GM12878 (cell line): Measurements from ENCODE around the gene BICRAL. TPM values are rescaled to one million over a fixed set of nuclear protein-coding genes. Genes with fewer than 3 reads are reported as not detected.

Experiments used
- ATAC-seq: fragments of 200-7000 bp; cut with Tn5 transposase; 3 replicates; pipeline ENCODE4 v1.9.1; 2020; ENCODE audit warnings: mild to moderate bottlenecking, moderate library complexity
- BruUV-seq: library from RNA; stranded (reverse); fragments of 400-500 nt; replicated peaks from 2 replicates; lab custom pipeline; 2021; lab: Mats Ljungman, UMichigan
- CTCF ChIA-PET: fragments of 300-600 bp; sonication (Branson Sonifier 250); formaldehyde crosslinking; extraction: SDS; loops from one replicate; lab custom pipeline; 2021; ENCODE audit warnings: inconsistent platforms; lab: Yijun Ruan, JAX
- POLR2A ChIA-PET: fragments of 350-600 bp; formaldehyde crosslinking; extraction: SDS; loops from one replicate; lab custom pipeline; 2021; ENCODE audit warnings: inconsistent platforms; lab: Charles Lee
- RAD21 ChIA-PET: fragments of 300-600 bp; sonication (Branson Sonifier 250); formaldehyde crosslinking; loops from one replicate; lab custom pipeline; 2023; ENCODE audit warnings: antibody characterized with exemption; ENCODE audit not compliant: unreplicated experiment; lab: Charles Lee
- SMC1A ChIA-PET: fragments of 300-600 bp; sonication (Branson Sonifier 250); formaldehyde crosslinking; loops from one replicate; lab custom pipeline; 2023; ENCODE audit not compliant: unreplicated experiment, uncharacterized antibody; lab: Charles Lee
- DNase-seq: peaks from one replicate; pipeline ENCODE4 v3.0.0-alpha.2; 2011; ENCODE audit warnings: low read depth, low spot score
- FAIRE-seq: peaks from 3 replicates; lab custom pipeline; 2011; peaks lifted over from hg19 to GRCh38; lab: Jason Lieb, UNC
- H2AFZ ChIP-seq: 2 replicates; pipeline ENCODE4 v1.6.0; 2011; ENCODE audit warnings: low read depth, low read length, control low read depth; ENCODE audit not compliant: control insufficient read depth
- H3K27ac ChIP-seq: 2 replicates; pipeline ENCODE4 v1.5.1; 2011; ENCODE audit warnings: control low read depth; ENCODE audit not compliant: control insufficient read depth, insufficient read depth
- H3K27me3 ChIP-seq, 2 experiments: replicated peaks in 1 of 2; 2 replicates each; pipeline versions ENCODE4 v1.6.0 to v1.6.1; 2011; ENCODE audit warnings: low read length in 1 of 2; ENCODE audit not compliant: control insufficient read depth in 2 of 2, insufficient read depth in 2 of 2
- H3K36me3 ChIP-seq, 2 experiments: 2 replicates each; pipeline ENCODE4 v1.5.1; 2011; ENCODE audit warnings: low read length in 1 of 2; ENCODE audit not compliant: control insufficient read depth in 2 of 2, insufficient read depth in 2 of 2
- H3K4me1 ChIP-seq: 2 replicates; pipeline ENCODE4 v1.6.1; 2011; ENCODE audit warnings: mild to moderate bottlenecking, low read length, moderate library complexity, mixed read lengths; ENCODE audit not compliant: control insufficient read depth, insufficient read depth
- H3K4me2 ChIP-seq: 2 replicates; pipeline ENCODE4 v1.6.0; 2011; ENCODE audit warnings: control low read depth; ENCODE audit not compliant: control insufficient read depth, insufficient read depth
- H3K4me3 ChIP-seq: fragments of 200-600 bp; sonication (generic); 2 replicates; pipeline ENCODE4 v1.5.1; 2016
- H3K79me2 ChIP-seq: 2 replicates; pipeline ENCODE4 v1.6.0; 2011; ENCODE audit warnings: low read length; ENCODE audit not compliant: control insufficient read depth, insufficient read depth
- H3K9ac ChIP-seq: 2 replicates; pipeline ENCODE4 v1.8.0; 2011; ENCODE audit warnings: low read length, control low read depth, mixed read lengths; ENCODE audit not compliant: control insufficient read depth, insufficient read depth
- H3K9me3 ChIP-seq: replicated peaks from 3 replicates; pipeline ENCODE4 v1.5.1; 2011; ENCODE audit warnings: mild to moderate bottlenecking, low read length; ENCODE audit not compliant: control insufficient read depth, insufficient read depth
- H4K20me1 ChIP-seq: 2 replicates; pipeline ENCODE4 v1.6.0; 2011; ENCODE audit not compliant: control insufficient read depth, insufficient read depth
- DPF2 ChIP-seq: fragments of 450-650 bp; IDR thresholded peaks from 2 replicates; pipeline ENCODE4 v1.6.1; 2017; ENCODE audit warnings: mild to moderate bottlenecking
- ETV6 ChIP-seq, 2 experiments: fragments of 450-650 bp in 1 of 2; IDR thresholded peaks in 1 of 2; conservative IDR thresholded peaks in 1 of 2; 2 replicates each; pipeline ENCODE4 v1.6.1; 2014; ENCODE audit warnings: antibody characterized with exemption in 1 of 2, borderline replicate concordance in 1 of 2, low read depth in 1 of 2, mild to moderate bottlenecking in 1 of 2, moderate library complexity in 1 of 2
- FOS ChIP-seq: IDR thresholded peaks from 3 replicates; pipeline ENCODE4 v1.6.1; 2011; ENCODE audit warnings: borderline replicate concordance; ENCODE audit not compliant: insufficient read length; ENCODE audit errors: extremely low read depth
- KDM1A ChIP-seq: fragments of 200-600 bp; sonication (generic); IDR thresholded peaks from 2 replicates; pipeline ENCODE4 v1.6.1; 2016; ENCODE audit warnings: borderline replicate concordance
- LARP7 ChIP-seq: fragments of 450-650 bp; IDR thresholded peaks from 2 replicates; pipeline ENCODE4 v1.6.1; 2017; ENCODE audit warnings: mild to moderate bottlenecking
- MTA2 ChIP-seq: fragments of 450-650 bp; IDR thresholded peaks from 2 replicates; pipeline ENCODE4 v1.6.1; 2016; ENCODE audit warnings: low read depth, mild to moderate bottlenecking, moderate library complexity
- NFYB ChIP-seq: IDR thresholded peaks from 2 replicates; pipeline ENCODE4 v1.6.1; 2011; ENCODE audit warnings: low read depth, mild to moderate bottlenecking, low read length, improper control_type of control experiment, moderate library complexity; ENCODE audit not compliant: insufficient read depth
- NRF1 ChIP-seq: conservative IDR thresholded peaks from 2 replicates; pipeline ENCODE4 v1.6.1; 2011; ENCODE audit warnings: mild to moderate bottlenecking, low read depth, low read length, improper control_type of control experiment
- POLR2AphosphoS2 ChIP-seq: IDR thresholded peaks from 2 replicates; pipeline ENCODE4 v1.6.1; 2011; ENCODE audit warnings: low read depth, mild to moderate bottlenecking, low read length, improper control_type of control experiment, moderate library complexity
- RB1 ChIP-seq: fragments of 450-650 bp; formaldehyde crosslinking; IDR thresholded peaks from 2 replicates; pipeline ENCODE4 v1.6.1; 2017; ENCODE audit warnings: mild to moderate bottlenecking, borderline replicate concordance
- SMAD1 ChIP-seq: fragments of 450-650 bp; IDR thresholded peaks from 2 replicates; pipeline ENCODE4 v1.6.1; 2018; ENCODE audit warnings: mild to moderate bottlenecking, low read depth; ENCODE audit not compliant: partially characterized antibody
- SMARCA5 ChIP-seq: fragments of 450-650 bp; IDR thresholded peaks from 2 replicates; pipeline ENCODE4 v1.6.1; 2017; ENCODE audit warnings: mild to moderate bottlenecking
- TARDBP ChIP-seq: IDR thresholded peaks from 2 replicates; pipeline ENCODE4 v1.6.1; 2016; ENCODE audit warnings: borderline replicate concordance
- WRNIP1 ChIP-seq: IDR thresholded peaks from 2 replicates; pipeline ENCODE4 v1.6.1; 2011; ENCODE audit warnings: low read depth, low read length, improper control_type of control experiment, borderline replicate concordance
- WGBS: methylation state at CpG from one replicate; pipeline ENCODE4 v1.1.6; 2016; ENCODE audit warnings: low lambda C conversion rate; ENCODE audit not compliant: insufficient replicate concordance, insufficient coverage; ENCODE audit errors: missing lambda C conversion rate; 5-methylcytosine and 5-hydroxymethylcytosine counted together
- in situ Hi-C: fragments of 300-500 bp; cut with MboI; formaldehyde crosslinking; loops from 9 replicates; pipeline ENCODE4 v1.14.3; 2018; ENCODE audit warnings: mixed read lengths
- intact Hi-C: fragments of 100-400 bp; cut with micrococcal nuclease; formaldehyde crosslinking; loops from one replicate; pipeline ENCODE4 v1.14.2; 2022; ENCODE audit not compliant: unreplicated experiment
- polyA plus RNA-seq, 11 experiments: library from polyadenylated mRNA; depleted of rRNA in 4 of 11; unstranded in 6 of 11; stranded (reverse) in 5 of 11; fragments of >200 nt; fragmentation: Nextera tagmentation in 4 of 11; fragmentation: Illumina TruSeq in 1 of 11; extraction: Ambion mirVana in 4 of 11; extraction: Trizol in 1 of 11; gene quantifications; 1 replicate in 1 of 11; 2 replicates in 10 of 11; pipeline versions ENCODE4 v1.2.1 to v1.2.3, GENCODE V29; 2011 to 2016; ENCODE audit warnings: inconsistent platforms in 2 of 11, missing spikeins in 2 of 11, low read depth in 1 of 11
- total RNA-seq, 4 experiments: library from RNA; depleted of rRNA in 3 of 4; stranded (reverse); fragments of >200 nt in 3 of 4; fragmentation: Illumina TruSeq in 1 of 4; extraction: Trizol in 1 of 4; gene quantifications; 2 replicates each; pipeline versions ENCODE4 v1.2.1 to v1.2.3, GENCODE V29; 2013 to 2021
- TF ChIP-seq, protein P1 (sequence below): IDR thresholded peaks from 2 replicates; pipeline ENCODE4 v1.6.1; 2012; ENCODE audit warnings: improper control_type of control experiment, low read depth, low read length; ENCODE audit not compliant: insufficient replicate concordance
- TF ChIP-seq, protein P2 (sequence below): IDR thresholded peaks from 2 replicates; pipeline ENCODE4 v1.6.1; 2011; ENCODE audit warnings: borderline replicate concordance, low read depth, mild to moderate bottlenecking, moderate library complexity, mixed read lengths, low read length; ENCODE audit not compliant: insufficient read depth; ENCODE audit errors: extremely low read length

Gene BICRAL
- total and polyA plus RNA-seq, 10 of the 15 experiments (the other 5 are each of a cell fraction or from before 2014, with no cell fraction given) = 1.9 to 16.6 (median 8.5) TPM

DNA sequence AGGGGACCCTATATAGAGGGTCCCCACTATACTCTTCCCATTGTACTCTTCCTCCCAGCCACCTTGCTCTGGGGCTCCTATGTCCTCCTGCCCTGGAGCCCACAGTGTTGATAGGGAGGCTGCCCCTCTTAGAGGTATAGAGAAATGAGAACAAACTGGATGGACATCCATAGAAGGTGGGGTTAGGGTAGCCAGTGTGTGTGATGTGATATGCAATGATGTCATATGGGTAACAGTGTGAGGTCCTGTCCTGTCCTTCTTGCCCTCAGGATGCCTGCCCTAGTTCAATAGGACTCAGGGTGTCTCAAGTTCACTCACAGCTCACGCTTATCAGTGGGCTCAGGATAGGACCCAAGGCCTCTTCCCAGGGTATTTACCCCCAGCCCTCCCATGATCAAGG lies 134.4 kb downstream of the BICRAL start:
- in situ Hi-C loops = no loop called here
- H3K36me3 ChIP-seq = no peaks in the 10 kb centered on the region
- H3K4me1 ChIP-seq = peaks cover 6% of the 10 kb centered on the region
- H3K79me2 ChIP-seq = no peaks in the 10 kb centered on the region
- H3K9me3 ChIP-seq = no peaks in the 10 kb centered on the region
- POLR2A ChIA-PET = interaction anchor here (0.5 to 0.6 kb wide), 2 partner anchors 24 to 221 kb away, joined by 3 read pairs; no protein-coding TSS in a partner anchor
- RAD21 ChIA-PET = no interaction called here
- FAIRE-seq (no peak), DNase-seq (no peak), ATAC-seq (peak; percentile 14; the same call in 1 of the 3 replicates)
- no peak overlapping the region for H3K4me3 ChIP-seq
- no peaks in the 10 kb centered on the region for H4K20me1 ChIP-seq
- H3K9ac ChIP-seq = no peak overlapping the region
- BruUV-seq = no TSS peak
- intact Hi-C loops = no loop called here
- SMC1A ChIA-PET = no interaction called here
- CTCF ChIA-PET = interaction anchor here (0.9 to 2.8 kb wide), 3 partner anchors 13 to 322 kb away, joined by 4 to 15 read pairs (median 5); partner anchors contain the start of gene CNPY3
- no peak overlapping the region for H3K27ac ChIP-seq
- 86% methylated on average over 1 of the region's 1 CpG for WGBS
- no peak overlapping the region for H2AFZ ChIP-seq
- no peaks in the 10 kb centered on the region for H3K27me3 ChIP-seq
- H3K4me2 ChIP-seq = no peak overlapping the region
- TF ChIP-seq FOS = no peak
- no peak for TF ChIP-seq SMARCA5
- TF ChIP-seq SMAD1 = no peak
- TF ChIP-seq RB1 = no peak
- TF ChIP-seq, protein P1, sequence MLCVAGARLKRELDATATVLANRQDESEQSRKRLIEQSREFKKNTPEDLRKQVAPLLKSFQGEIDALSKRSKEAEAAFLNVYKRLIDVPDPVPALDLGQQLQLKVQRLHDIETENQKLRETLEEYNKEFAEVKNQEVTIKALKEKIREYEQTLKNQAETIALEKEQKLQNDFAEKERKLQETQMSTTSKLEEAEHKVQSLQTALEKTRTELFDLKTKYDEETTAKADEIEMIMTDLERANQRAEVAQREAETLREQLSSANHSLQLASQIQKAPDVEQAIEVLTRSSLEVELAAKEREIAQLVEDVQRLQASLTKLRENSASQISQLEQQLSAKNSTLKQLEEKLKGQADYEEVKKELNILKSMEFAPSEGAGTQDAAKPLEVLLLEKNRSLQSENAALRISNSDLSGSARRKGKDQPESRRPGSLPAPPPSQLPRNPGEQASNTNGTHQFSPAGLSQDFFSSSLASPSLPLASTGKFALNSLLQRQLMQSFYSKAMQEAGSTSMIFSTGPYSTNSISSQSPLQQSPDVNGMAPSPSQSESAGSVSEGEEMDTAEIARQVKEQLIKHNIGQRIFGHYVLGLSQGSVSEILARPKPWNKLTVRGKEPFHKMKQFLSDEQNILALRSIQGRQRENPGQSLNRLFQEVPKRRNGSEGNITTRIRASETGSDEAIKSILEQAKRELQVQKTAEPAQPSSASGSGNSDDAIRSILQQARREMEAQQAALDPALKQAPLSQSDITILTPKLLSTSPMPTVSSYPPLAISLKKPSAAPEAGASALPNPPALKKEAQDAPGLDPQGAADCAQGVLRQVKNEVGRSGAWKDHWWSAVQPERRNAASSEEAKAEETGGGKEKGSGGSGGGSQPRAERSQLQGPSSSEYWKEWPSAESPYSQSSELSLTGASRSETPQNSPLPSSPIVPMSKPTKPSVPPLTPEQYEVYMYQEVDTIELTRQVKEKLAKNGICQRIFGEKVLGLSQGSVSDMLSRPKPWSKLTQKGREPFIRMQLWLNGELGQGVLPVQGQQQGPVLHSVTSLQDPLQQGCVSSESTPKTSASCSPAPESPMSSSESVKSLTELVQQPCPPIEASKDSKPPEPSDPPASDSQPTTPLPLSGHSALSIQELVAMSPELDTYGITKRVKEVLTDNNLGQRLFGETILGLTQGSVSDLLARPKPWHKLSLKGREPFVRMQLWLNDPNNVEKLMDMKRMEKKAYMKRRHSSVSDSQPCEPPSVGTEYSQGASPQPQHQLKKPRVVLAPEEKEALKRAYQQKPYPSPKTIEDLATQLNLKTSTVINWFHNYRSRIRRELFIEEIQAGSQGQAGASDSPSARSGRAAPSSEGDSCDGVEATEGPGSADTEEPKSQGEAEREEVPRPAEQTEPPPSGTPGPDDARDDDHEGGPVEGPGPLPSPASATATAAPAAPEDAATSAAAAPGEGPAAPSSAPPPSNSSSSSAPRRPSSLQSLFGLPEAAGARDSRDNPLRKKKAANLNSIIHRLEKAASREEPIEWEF = no peak
- no peak for TF ChIP-seq NRF1
- TF ChIP-seq MTA2 = no peak
- TF ChIP-seq LARP7 = no peak
- TF ChIP-seq, protein P2, sequence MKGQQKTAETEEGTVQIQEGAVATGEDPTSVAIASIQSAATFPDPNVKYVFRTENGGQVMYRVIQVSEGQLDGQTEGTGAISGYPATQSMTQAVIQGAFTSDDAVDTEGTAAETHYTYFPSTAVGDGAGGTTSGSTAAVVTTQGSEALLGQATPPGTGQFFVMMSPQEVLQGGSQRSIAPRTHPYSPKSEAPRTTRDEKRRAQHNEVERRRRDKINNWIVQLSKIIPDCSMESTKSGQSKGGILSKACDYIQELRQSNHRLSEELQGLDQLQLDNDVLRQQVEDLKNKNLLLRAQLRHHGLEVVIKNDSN = no peak
- no peak for TF ChIP-seq KDM1A
- no peak for TF ChIP-seq ETV6 (conservative IDR thresholded peaks at IDR 0.05 in 1 of 2, IDR thresholded peaks at IDR 0.05 in 1 of 2; ENCODE audit: borderline replicate concordance in 1 of 2, low read depth in 1 of 2)
- TF ChIP-seq WRNIP1 = no peak
- no peak for TF ChIP-seq TARDBP
- TF ChIP-seq NFYB = no peak
- TF ChIP-seq POLR2AphosphoS2 = no peak
- no peak for TF ChIP-seq DPF2
